Measurements from ENCODE around the gene HK1.

- TF ChIP-seq CTCF (IDR thresholded peaks at IDR 0.05; ENCODE audit: borderline replicate concordance, extremely low read depth, low read length, poor library complexity, severe bottlenecking): no peak
- TF ChIP-seq EZH2 (IDR thresholded peaks at IDR 0.05; ENCODE audit: borderline replicate concordance, low read depth, low read length, severe bottlenecking): no peak
Measured at GRCh38 chr10:69268761-69269416, 9.4 kb upstream of the HK1 start.
